ENCODE data around the gene LDLRAD4.

LDLRAD4 gene

DNA sequence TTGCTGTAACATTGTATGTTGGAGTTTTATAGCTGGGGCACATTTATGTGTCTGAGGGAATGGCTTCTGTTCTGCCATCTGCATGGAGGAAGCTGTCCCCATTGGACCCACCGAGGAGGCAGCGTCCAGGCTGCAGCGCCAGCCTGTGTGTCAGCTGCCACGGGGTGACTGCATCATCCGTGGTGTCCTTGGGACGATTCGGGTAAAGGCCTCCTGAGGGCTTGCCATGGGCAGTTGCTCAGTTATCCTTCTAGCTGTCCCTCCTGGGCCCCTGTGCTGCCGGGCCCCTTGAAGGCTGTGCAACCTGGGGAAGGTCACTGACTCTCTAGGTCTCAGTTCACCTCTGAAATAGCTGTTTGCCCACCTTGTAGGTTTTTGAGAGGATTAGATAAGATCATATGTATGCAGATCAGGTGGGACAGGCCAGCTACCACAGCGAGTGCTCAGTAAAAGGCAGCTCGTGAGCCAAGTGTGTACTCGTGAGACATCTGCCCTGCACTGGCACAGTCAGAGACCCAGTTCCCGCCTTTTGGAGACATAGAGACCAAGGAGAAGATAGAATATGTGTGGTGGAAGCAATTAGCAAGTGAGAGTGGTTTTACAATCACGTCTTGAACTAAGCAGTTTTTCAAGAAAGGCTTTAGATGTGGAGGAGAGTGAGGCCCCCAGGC lies 10.6 kb downstream of the LDLRAD4 start:
- no peak for DNase-seq (ENCODE audit: low read depth)

DNA sequence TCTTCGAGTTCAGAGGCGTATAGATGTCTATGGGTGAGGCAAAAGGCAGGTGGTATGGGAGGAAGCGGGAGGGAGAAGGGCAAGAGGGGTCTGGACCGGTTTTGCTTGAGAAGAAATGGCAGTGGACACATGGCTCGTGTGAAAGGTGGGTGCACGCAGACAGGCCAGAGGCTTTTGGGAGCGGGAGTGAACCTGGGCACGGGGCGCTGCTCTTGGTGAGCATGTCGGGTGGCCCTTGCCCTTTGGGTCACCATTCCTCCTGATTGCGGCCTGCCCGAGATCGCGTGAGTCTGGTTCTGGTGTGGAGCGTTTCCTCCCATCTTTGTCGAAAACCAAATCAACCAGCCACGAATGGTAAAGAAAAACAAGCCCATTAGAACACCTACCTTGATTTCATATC lies 12.6 kb downstream of the LDLRAD4 start:
- DNase-seq (ENCODE audit: low read depth), result no peak

DNA sequence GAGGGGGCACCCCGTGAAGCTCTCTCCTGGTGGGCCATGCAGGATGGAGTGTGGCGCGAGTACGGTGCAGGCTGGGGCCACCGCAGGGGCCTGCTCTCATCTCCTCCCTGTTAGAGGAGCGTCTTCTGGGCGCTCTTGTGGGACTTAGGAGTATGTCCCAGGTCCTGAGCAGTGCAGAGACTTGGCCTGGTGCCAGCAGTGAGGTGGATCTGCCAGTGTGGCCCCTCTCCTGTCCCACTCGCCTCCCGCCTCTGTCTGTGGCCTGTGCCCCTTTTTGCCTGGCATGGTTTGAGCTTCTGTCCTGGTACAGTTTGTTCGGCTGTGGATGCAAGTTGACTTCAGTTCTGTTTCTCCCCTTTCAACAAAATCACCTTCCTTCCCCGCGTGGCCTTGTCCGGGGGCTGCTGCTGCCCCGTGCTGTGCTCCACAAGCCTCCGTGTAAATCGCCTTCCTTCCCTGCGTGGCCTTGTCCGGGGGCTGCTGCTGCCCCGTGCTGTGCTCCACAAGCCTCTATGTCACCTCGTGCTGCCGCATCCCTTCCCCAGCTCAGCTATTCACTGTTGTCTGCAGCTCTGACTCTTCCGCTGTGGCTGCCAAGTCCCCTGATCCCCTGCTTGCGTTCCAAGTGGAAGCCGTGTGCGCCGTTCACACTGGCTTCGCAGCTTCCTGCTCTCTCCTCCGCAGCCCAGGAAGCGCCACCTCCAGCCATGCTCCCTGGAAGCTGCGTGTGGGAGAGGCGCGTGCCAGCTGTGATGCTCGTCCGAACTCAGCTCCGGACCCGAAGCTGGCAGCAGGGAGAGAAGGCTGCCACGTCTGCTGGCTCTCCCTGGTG lies 13.7 kb downstream of the LDLRAD4 start:
- no peak for DNase-seq (ENCODE audit: low read depth)

DNA sequence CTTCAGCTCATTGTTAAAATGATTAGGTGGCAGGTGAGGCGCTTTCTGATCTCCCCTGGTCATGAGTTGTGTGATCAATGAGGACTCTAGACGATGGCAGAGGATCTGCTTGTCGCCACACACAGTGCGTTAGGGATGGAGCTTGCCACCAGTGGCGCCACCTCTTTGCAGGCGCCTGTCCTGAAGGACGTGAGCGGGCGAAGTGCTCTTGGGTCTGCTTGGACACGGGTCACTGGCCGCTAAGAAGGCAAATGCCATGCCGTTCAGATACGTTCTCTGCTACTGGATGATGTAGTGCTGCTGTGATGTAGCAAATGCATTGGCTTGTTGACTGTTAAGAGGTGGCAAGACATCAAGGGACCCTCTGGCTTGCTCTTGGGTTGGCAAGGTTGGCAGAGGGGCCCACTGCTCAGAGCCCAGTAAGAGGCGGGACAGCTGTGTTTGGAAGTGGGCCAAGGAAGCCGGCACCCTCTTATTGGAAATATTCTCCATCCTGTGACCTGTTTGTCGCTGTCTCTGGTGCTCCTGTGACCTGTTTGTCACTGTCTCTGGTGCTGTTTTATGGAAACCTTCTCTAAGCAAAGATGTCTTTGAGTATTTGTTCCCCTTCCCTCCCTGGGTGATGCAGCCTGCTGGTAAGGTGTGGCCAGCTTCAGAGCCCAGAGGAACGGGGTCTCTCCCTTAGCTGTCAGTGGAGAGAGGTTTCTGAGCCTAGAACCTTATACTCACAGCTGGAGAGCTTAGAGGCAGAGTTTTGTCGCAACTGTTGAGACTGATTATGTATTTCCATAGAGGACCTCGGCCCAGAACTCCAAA lies 14.6 kb downstream of the LDLRAD4 start:
- no peak for DNase-seq (ENCODE audit: low read depth)

DNA sequence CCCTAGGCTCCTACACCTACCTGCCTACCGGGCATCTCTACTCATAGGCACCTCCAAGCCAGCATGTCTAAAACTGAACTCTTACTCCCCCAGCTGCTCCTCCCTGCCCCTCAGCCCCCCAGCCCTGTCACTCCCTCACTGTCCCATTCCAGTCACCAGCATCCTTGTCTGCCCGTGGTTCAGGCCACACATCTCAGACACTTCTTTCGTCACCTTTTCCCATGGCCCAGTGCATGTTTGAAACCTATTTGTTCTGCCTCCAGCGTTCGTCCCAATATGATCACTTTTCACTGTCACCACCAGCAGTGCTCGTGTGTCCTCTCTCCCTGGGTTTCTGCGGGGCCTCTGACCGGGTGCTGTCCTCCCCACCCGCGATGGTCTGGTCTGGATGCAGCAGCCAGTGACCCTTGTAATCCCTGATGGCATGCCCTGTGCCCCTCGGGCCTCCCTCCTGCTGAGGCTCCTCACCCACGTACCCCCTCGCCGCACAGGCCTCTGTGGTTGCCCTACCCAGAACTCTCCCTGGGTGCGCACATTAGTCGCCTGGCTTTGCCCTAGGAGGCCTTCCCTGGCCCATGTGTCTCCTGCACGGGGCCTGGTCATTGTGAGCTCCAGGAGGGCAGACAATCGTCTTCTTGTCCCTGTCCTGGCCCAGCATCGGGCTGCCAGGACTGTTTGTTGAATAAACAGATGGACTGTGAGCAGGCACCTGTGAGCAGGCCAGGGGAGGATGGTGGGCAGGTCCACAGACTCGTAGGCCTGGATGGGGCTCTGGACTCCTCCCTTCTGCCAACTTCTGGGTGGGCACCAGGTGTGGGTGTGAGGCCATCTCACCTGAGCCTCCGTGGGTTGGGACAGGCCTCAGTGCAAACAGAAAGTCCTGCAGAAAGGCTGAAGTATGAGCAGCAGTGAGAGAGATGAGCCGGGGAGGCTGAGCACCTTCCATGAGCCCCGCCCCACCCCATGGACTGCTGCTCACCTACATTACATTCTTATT lies 15.5 kb downstream of the LDLRAD4 start:
- no peak for DNase-seq (ENCODE audit: low read depth)

DNA sequence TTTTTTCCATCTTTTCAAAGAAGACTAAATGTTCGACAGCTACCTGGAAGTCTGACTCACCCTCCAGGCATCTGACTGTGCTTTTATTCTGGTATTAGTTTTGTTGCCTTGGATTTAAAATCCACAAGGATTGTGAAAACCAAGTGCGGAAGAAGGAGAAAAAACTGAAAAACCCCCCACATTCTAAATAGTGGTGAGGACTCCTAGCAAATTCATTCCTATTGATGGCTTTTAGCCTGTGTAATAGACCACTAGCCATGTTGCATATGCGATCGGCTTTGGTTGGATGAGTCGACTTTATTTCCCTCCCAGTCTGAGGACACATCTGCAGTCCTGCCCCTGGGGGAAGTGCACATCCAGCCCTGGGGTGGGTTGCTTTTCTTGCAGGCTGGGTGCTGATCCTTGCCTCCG lies 16.9 kb downstream of the LDLRAD4 start:
- DNase-seq (ENCODE audit: low read depth), result no peak

DNA sequence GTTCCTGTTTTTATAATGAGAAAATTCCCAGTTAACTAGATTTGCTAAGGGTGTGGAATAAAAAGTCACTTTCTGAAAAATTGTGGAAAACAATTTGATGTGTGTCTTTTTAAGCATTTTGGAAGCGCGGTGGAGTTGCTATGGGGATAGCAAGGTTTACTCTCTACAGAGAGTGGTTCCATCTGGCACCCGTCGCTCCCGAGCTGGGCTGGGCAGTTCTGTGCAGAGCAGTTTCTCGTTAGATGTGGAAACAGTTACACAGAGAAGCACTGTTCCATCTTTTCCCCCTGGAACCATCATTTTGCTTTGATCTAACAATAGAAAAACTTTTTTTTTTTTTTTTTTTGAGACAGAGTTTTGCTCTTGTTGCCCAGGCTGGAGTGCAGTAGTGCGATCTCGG lies 17.4 kb downstream of the LDLRAD4 start:
- DNase-seq (ENCODE audit: low read depth), result no peak

DNA sequence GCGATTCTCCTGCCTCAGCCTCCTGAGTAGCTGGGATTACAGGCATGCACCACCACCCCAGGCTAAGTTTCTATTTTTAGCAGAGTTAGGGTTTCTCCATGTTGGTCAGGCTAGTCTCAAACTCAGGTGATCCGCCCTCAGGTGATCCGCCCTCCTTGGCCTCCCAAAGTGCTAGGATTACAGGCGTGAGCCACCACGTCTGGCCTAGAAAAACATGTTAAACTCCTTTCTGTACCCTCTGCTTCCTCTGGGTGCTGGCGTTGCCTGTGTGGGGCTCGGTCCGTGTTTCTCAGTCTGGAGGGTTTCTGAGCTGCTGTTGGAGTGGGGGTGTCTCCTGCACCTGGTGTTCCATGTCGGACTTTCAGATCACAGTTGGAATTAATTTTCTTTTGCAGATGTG lies 17.9 kb downstream of the LDLRAD4 start:
- DNase-seq (ENCODE audit: low read depth), result no peak

DNA sequence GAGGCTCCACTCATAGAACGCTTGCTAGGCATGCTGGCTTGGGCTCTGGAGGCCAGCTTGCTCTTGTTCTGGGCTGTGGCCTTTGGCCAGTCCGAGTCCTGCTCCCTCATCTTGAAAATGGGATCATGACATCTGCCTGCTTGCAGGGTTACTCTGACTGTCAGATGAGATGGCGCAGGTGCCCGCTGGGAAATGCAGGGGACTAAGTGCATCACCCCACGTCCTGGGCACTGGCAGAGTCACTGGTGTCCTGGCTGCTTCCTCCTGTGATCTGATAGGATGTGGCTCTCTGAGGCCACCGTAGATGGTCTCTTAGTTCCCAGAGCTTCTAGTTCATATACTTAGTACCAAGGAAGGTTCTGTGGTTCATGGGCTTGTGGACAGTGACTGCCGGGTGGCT lies 18.5 kb downstream of the LDLRAD4 start:
- DNase-seq (ENCODE audit: low read depth), result no peak

DNA sequence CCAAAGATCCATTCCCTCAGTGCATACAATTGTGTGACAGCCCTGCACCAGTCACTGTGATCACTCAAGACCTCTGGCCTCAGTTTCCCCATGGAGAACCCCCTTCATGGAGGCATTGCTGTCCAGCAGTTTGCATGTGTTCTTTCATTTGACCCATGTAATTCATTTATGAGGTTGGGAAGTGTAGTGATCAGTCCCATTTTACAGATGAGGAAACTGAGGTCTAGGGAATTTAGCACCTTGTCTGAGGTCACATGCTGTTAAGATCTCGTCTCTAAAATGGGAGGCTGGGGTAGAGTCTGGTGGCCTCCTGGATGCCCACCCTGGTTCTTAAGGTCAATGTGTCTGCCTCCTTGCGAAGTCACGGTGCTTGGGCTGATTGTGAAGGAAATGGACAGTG lies 19.1 kb downstream of the LDLRAD4 start:
- DNase-seq (ENCODE audit: low read depth), result no peak

DNA sequence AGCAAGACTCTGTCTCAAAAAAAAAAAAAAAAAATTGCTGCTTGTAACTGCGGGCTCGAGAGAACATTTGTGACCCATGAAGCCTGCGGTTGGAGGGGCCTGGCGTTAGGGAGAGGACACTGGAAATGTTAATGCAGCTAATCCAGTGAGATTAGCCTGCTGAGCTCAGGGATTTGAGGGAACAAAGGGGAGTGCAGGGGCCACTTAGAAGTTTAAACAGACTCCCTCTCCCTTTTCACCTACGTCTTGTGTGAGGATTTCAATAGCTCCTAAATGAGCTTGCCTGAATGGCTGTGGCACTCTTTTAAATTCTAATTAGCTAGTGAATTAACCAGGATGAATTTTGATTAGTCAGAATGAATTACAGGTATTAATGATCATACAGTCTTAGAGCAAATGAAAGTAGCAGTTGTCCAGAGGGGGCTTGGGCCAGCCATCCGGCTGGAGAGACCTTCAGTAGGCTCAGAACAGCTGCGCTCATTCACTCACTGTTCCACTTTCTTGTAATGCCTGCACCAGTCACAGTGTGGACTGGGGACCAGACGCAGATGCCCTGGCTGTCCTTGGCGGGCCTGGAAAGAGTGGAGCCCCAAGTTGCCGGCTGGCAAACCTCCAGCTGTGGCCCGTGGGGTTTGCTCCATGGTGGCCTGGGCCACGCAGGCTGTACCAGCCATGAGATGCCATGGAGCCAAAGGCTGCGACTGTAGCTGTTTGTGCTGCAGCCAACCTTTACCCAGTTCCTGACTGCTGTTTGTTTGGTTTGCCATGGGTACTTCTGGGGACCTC lies 20.8 kb downstream of the LDLRAD4 start:
- DNase-seq (ENCODE audit: low read depth), result no peak

DNA sequence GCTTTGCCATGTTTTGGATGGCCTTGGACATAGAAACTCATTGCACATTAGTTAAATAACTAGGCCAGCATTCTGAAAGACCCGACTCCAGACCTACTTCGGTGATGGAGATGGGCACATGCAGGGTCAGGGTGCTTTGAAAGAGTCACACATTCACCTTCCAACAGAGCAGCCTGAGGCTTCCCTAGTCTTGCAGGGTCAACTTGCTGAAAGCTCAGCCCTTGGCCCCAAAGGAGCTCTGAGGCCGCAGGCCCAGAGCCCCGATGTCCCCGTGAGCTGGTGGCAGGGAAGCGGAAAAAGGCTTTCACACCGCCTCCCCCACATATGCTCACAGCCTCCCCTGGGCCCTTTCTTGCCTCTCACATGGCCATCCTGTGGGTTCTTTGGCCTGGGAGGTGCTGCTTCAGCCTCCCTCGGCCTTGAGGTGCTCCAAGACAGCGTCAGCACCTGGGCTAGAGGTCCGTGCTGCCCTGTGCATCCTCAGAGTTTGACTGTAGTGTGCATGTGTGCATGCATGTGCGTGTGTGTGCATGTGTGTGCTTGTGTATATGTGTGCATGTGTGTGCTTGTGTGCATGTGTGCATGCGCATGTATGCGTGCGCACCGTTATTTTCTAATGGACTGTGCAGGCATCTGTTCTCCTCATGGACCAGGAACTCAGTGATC lies 21.6 kb downstream of the LDLRAD4 start:
- no peak for DNase-seq (ENCODE audit: low read depth)

DNA sequence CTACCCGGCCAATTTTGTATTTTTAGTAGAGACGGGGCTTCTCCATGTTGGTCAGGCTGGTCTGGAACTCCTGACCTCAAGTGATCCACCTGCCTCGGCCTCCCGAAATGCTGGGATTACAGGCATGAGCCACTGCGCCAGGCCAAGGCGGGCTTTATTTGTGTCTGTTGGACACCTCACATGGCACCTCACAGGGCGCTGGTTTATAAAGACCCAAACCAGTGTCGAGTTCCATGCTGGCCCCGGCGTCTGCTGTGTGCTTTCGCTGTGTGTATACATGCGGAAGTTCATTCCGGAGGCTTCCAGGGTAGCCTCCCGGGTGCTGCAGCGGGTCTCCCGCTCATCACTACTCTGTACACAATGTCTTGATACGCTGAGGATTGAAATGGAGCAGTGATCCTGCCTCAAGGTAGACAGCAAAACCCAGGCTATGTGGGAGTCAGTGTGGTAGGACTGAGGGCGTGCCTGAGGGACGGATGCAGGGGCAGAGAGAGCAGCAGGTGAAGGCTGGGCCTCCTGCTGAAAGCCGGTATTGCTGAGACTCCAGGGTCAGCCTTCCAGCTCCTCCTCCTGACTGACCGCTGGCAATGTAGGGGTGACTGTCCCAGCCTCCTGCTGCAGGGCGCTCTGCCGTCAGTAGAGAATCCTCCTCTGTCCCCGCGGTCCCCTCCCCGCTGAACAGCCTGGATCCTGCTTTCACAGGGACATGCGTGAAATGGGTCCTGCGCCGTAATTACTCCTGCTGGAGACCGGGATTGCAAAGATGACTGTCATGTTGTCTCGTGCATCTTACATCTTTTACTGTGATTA lies 22.7 kb downstream of the LDLRAD4 start:
- no peak for DNase-seq (ENCODE audit: low read depth)

DNA sequence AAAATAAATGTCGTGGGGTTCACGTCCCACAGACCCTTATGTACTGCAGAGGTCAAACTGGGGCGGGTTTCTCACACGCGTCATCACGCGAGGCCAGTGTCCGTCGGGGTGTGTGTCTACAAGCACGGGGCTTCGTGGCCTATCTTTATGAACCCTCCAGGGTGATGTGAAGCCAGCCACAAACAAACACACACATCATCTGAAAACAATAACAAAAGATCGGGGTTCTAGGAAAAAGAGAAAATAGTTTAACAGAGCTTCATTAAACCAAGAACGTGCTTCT lies 23.3 kb downstream of the LDLRAD4 start:
- no peak for DNase-seq (ENCODE audit: low read depth)

DNA sequence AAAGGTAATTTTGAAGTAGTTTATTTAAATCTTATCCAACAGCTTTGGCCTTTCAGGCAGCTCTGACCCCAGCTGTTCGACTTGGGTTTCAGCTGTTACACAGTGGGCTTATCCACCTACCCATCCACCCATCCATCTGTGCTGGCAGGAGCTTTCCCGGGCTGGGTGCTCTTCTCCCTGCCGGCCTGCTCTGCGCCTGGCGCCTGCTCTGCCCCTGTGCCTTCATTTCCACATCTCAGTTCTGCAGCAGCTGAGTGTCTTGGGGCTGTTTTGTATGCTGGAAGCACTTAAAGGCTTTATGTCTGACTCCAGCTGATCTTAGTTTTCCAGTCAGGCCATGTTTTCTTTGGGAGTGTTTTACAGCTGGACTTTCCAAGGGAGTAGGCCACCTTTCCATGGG lies 24.2 kb downstream of the LDLRAD4 start:
- no peak for DNase-seq (ENCODE audit: low read depth)

DNA sequence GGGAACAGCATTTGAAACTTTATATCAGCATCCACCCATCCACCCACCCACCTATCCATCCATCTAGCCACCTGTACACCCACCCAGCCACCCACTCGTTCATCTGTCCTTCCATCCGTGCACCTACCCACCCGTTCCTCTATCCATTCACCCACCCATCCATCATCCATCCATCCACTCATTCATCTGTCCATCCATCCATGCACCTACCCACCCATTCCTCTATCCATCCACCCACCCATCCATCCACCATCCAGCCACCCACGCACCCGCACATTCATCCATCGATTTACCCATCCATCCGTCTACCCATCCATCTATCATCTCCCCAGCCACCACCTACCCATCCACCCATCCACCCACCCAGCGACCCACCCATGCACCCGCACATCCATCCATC lies 24.8 kb downstream of the LDLRAD4 start:
- no peak for DNase-seq (ENCODE audit: low read depth)

DNA sequence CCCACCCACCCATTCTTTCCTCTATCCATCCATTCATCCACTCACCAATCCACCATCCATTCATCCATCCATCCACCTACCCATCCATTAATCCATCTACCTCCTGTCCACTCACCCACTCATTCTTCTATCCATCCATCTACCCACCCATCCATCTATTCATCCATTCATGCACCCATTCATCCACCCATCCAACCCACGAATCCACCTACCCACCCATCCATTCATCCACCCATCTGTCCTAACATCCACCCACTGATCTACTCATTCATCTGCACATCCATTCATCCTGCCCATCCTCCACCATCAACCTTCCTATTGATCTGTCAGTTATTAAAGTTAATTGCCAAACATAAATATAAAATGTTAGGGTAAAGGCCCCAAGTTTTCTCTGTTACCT lies 25.6 kb downstream of the LDLRAD4 start:
- no peak for DNase-seq (ENCODE audit: low read depth)

DNA sequence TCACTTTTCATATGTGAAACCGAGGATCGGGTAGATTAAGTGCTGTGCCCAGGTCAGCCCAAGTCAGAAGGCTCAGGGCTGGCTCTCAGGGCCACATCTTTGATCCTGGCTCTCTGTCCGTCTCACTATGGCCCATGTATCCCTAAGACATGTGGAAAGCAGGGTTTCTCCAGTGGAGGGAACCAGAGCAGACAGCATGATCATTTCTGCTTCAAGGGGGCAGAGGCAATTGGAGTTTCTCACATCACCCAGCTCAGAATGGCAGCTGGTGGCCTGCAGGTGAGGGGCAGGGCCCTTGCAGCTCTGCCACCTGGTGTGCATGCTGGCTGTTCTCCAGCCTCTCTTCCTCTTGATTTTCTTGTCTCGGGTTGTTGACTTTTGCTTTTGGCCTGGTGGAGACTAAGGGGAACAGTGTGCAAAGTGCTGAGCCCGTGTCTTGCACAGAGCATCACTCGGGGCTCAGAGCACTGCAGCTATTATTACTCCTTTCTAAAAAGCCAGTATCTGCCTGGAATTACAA lies 27.0 kb downstream of the LDLRAD4 start:
- no peak for DNase-seq (ENCODE audit: low read depth)

DNA sequence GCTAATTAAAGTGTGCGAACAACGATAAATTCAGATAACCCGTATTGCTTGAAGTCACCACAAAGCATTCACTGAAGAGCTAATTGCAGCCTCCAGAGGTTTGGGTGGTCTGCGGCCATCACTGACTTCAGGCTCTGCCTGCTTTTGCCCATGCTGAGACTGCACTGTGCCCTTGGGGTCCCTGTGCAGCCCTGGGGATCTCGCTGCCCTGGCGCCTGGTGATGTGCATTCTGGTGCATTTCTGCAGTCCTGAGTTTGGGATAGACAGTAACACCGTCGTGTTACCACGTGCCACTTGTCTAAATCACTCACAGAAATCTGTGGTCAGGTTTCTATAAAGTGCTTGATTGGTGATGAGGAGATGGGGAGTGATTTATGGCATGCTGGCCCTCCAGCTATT lies 27.6 kb downstream of the LDLRAD4 start:
- no peak for DNase-seq (ENCODE audit: low read depth)
